ENCODE measurements around the gene RRP1.

DNA sequence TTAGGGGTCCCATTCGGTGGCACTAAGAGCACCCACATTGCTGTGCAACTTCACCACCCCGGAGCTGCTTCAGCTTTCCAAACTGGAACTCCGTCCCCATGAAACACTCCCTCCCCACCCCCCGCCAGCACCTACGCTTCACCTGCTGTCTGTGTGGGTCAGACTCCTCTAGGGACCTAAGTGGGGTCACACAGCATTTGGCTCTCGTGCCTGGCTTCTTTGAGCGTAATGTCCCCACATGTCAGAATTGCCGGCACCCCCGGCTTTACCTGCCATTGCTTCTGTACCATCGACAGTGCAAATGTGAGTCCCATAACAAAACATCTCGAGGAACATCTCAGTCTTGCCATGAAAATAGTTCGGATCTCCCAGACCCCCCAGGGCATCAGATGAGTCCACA lies 39.8 kb downstream of the RRP1 start:
- TF ChIP-seq CTCF (IDR thresholded peaks at IDR 0.05) (no peak), POLR2A (IDR thresholded peaks at IDR 0.05) (no peak)
